Measurements from ENCODE around the gene KRTAP29-1. TPM values are rescaled to one million over a fixed set of nuclear protein-coding genes. Genes with fewer than 3 reads are reported as not detected.

Gene KRTAP29-1
- polyA plus RNA-seq, 3 donors: not detected

- Mint-ChIP-seq H3K4me1 (peaks cover 10% of the 10 kb centered on the region), H3K9me3 (no peaks in the 10 kb centered on the region), H3K27ac (peak overlapping the region in 2 of 7 donors; percentile 65 to 77), H3K36me3 (no peaks in the 10 kb centered on the region), H3K27me3 (ENCODE audit: low read depth in 3 of 3) (peaks cover 0 to 3% (median 2%) of the 10 kb centered on the region in 3 donors), H3K4me3 (no peak overlapping the region)
- Histone ChIP-seq H4K20me1 (ENCODE audit: insufficient read depth, low read length) (no peaks in the 10 kb centered on the region), H3K4me2 (replicated peaks; ENCODE audit: extremely low read depth, low read length, poor library complexity, severe bottlenecking) (no peak overlapping the region), H3K4me1 (ENCODE audit: control insufficient read depth in 1 of 2, insufficient read depth in 2 of 2, low read length in 2 of 2) (peaks cover 0 to 7% of the 10 kb centered on the region in 2 donors), H3K36me3 (replicated peaks in 1 of 2; ENCODE audit: control insufficient read depth in 1 of 2, insufficient read depth in 2 of 2, low read length in 2 of 2) (no peaks in the 10 kb centered on the region), H3K27me3 (ENCODE audit: control insufficient read depth in 2 of 2, insufficient read depth in 2 of 2, low read length in 2 of 2) (no peaks in the 10 kb centered on the region), H3K9ac (ENCODE audit: insufficient read depth, low read length, poor library complexity, severe bottlenecking) (peak overlapping the region; percentile 25), H3K27ac (ENCODE audit: low read depth in 1 of 2, low read length in 2 of 2) (no peak overlapping the region), H3K4me3 (replicated peaks in 1 of 3; ENCODE audit: low read depth in 2 of 3, low read length in 3 of 3) (no peak overlapping the region), H2AFZ (ENCODE audit: insufficient read depth, low read depth, low read length, poor library complexity, severe bottlenecking) (peak overlapping the region; percentile 5), H3K9me3 (replicated peaks in 1 of 2; ENCODE audit: control insufficient read depth in 1 of 2, insufficient read depth in 1 of 2, low read length in 2 of 2) (no peaks in the 10 kb centered on the region), H3K79me2 (ENCODE audit: insufficient read depth, low read length) (no peaks in the 10 kb centered on the region)
- no peak for DNase-seq
- intact Hi-C loops (cut with micrococcal nuclease): loop anchor here in 1 of 2 donors (10.0 kb wide), 1 partner anchor 423 kb away; no protein-coding TSS in a partner anchor
- 87% methylated on average over 6 of the region's 8 CpGs for whole genome bisulfite sequencing (ENCODE audit: insufficient coverage)
- TF ChIP-seq, protein P1, sequence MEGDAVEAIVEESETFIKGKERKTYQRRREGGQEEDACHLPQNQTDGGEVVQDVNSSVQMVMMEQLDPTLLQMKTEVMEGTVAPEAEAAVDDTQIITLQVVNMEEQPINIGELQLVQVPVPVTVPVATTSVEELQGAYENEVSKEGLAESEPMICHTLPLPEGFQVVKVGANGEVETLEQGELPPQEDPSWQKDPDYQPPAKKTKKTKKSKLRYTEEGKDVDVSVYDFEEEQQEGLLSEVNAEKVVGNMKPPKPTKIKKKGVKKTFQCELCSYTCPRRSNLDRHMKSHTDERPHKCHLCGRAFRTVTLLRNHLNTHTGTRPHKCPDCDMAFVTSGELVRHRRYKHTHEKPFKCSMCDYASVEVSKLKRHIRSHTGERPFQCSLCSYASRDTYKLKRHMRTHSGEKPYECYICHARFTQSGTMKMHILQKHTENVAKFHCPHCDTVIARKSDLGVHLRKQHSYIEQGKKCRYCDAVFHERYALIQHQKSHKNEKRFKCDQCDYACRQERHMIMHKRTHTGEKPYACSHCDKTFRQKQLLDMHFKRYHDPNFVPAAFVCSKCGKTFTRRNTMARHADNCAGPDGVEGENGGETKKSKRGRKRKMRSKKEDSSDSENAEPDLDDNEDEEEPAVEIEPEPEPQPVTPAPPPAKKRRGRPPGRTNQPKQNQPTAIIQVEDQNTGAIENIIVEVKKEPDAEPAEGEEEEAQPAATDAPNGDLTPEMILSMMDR (IDR thresholded peaks at IDR 0.05): no peak
These were observed 24.9 kb upstream of the KRTAP29-1 start for GRCh38 chr17:41327411-41328120.

DNA sequence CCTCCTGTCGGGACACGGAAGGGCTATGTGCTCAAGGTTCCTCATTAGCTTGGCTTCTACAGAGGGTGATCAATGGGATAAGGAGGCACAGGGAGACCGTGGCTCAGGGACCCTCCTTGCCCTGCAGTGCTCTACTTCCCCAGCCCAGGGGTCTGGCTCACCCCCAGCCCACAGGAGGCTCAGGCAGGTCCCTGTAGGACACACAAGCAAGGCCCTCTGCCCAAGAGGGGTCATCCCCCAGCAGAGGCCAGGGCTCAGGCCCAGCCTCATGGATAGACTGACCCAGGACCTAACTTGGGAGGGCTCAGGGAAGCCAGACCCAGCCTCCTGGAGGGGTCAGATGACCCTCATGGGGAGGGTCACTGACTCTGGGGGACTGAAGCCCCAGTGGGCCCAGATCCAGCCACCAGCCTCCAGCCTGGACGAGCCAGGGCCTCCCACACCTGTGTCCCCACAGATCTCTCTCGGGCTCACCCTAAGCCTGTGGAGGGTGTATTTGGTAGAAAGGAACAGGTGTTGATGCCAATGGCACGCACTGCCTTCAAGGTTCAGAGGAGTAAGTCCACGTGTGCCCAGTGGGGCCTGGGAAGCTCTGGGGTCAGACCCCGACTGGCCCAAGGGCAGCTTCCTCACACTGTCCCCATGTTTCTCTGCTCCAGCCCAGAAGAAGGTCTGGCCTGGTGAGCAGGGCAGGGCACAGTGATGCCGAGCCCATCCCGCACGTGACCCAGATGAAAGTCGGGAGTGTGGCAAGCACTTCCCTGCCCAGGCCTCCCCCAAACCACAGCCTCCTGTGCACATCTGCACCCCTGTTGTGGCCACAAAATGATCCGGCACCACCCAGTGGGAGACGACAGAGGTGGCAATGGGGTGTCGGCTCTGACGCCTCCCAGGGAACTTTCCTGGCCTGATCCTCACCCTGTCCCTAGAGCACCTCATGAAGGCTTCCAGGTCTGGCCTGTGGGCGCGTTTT lies 23.8 kb upstream of the KRTAP29-1 start:
- Histone ChIP-seq H2AFZ (ENCODE audit: insufficient read depth, low read depth, low read length, poor library complexity, severe bottlenecking) (peak overlapping the region; percentile 5), H3K9ac (ENCODE audit: insufficient read depth, low read length, poor library complexity, severe bottlenecking) (peak overlapping the region; percentile 25), H3K4me3 (replicated peaks in 1 of 3; ENCODE audit: low read depth in 2 of 3, low read length in 3 of 3) (no peak overlapping the region), H3K79me2 (ENCODE audit: insufficient read depth, low read length) (no peaks in the 10 kb centered on the region), H3K9me3 (replicated peaks in 1 of 2; ENCODE audit: control insufficient read depth in 1 of 2, insufficient read depth in 1 of 2, low read length in 2 of 2) (no peaks in the 10 kb centered on the region), H3K27ac (ENCODE audit: low read depth in 1 of 2, low read length in 2 of 2) (no peak overlapping the region), H3K36me3 (replicated peaks in 1 of 2; ENCODE audit: control insufficient read depth in 1 of 2, insufficient read depth in 2 of 2, low read length in 2 of 2) (no peaks in the 10 kb centered on the region), H3K4me2 (replicated peaks; ENCODE audit: extremely low read depth, low read length, poor library complexity, severe bottlenecking) (no peak overlapping the region), H3K27me3 (ENCODE audit: control insufficient read depth in 2 of 2, insufficient read depth in 2 of 2, low read length in 2 of 2) (no peaks in the 10 kb centered on the region), H3K4me1 (ENCODE audit: control insufficient read depth in 1 of 2, insufficient read depth in 2 of 2, low read length in 2 of 2) (peaks cover 0 to 7% of the 10 kb centered on the region in 2 donors), H4K20me1 (ENCODE audit: insufficient read depth, low read length) (no peaks in the 10 kb centered on the region)
- H3K4me3 Mint-ChIP-seq: no peak overlapping the region
- H3K27me3 Mint-ChIP-seq (ENCODE audit: low read depth in 3 of 3): peaks cover 0 to 3% (median 0%) of the 10 kb centered on the region in 3 donors
- no peaks in the 10 kb centered on the region for H3K9me3 Mint-ChIP-seq
- H3K27ac Mint-ChIP-seq: peak overlapping the region in 1 of 7 donors; percentile 30
- peaks cover 10% of the 10 kb centered on the region for H3K4me1 Mint-ChIP-seq
- TF ChIP-seq, protein P1 (IDR thresholded peaks at IDR 0.05): no peak
- DNase-seq: no peak
- 46% methylated on average over 14 of the region's 18 CpGs for WGBS (ENCODE audit: insufficient coverage)
- intact Hi-C loops (cut with micrococcal nuclease): loop anchor here in 1 of 2 donors (10.0 kb wide), 1 partner anchor 422 kb away; no protein-coding TSS in a partner anchor
- H3K36me3 Mint-ChIP-seq: no peaks in the 10 kb centered on the region
